G401 (cell line): ENCODE measurements around the gene AMPD2. TPM values are rescaled to one million over a fixed set of nuclear protein-coding genes. Genes with fewer than 3 reads are reported as not detected.

Source experiments
- DNase-seq: peaks from one replicate; pipeline ENCODE4 v3.0.0-alpha.2; 2015; ENCODE audit warnings: low spot score
- in situ Hi-C: cut with HindIII; loops from 2 replicates; pipeline ENCODE4 v1.10.0; 2016; ENCODE audit warnings: low sequenced_read_pairs, mixed read lengths
- total RNA-seq: library from RNA; depleted of rRNA; stranded (reverse); fragments of >200 nt; shearing (Covaris generic); gene quantifications from 2 replicates; pipeline ENCODE4 v1.2.3, GENCODE V29; 2014; rRNA removed

AMPD2 gene
- 90.0 and 101 TPM in 2 replicates for total RNA-seq

- in situ Hi-C loops: no loop called here
- DNase-seq: peak; percentile 33
Observed at GRCh38 chr1:109619576-109620400, at the start of gene AMPD2, which contains the start of gene GNAT2. Gene AMPD2 (plus strand): TSS chr1:109619837. CDS start chr1:109621176, 1,339 bp downstream. Gene GNAT2 (minus strand): TSS chr1:109619616. CDS start chr1:109612870, 6,746 bp downstream.

GRCh38 chr1:109570414-109570813 is 49.2 kb upstream of the AMPD2 start:
- in situ Hi-C loops: no loop called here
- DNase-seq: no peak

- in situ Hi-C loops: no loop called here
Observed at GRCh38 chr1:109573785-109574184, 45.9 kb upstream of the AMPD2 start.

GRCh38 chr1:109578947-109579443 is 40.6 kb upstream of the AMPD2 start:
- DNase-seq: no peak
- in situ Hi-C loops: no loop called here

More at GRCh38 chr1:109573785-109574184, 45.9 kb upstream of the AMPD2 start:
- DNase-seq: no peak

GRCh38 chr1:109579491-109579890 is 40.1 kb upstream of the AMPD2 start:
- in situ Hi-C loops: no loop called here
- peak; percentile 91 for DNase-seq

- no peak for DNase-seq
- in situ Hi-C loops: no loop called here
Observed at GRCh38 chr1:109582021-109582420, 37.6 kb upstream of the AMPD2 start.

GRCh38 chr1:109584766-109585165 is 34.9 kb upstream of the AMPD2 start:
- in situ Hi-C loops: no loop called here
- no peak for DNase-seq

- no peak for DNase-seq
- in situ Hi-C loops: no loop called here
Observed at GRCh38 chr1:109586055-109586454, 33.6 kb upstream of the AMPD2 start.

GRCh38 chr1:109589177-109589576 is 30.5 kb upstream of the AMPD2 start:
- no peak for DNase-seq
- in situ Hi-C loops: no loop called here

- DNase-seq: no peak
- in situ Hi-C loops: no loop called here
Observed at GRCh38 chr1:109589679-109590078, 30.0 kb upstream of the AMPD2 start.

GRCh38 chr1:109592916-109593315 is 26.7 kb upstream of the AMPD2 start:
- DNase-seq: no peak
- in situ Hi-C loops: no loop called here

- no peak for DNase-seq
- in situ Hi-C loops: no loop called here
Observed at GRCh38 chr1:109595531-109595930, 24.1 kb upstream of the AMPD2 start.

- in situ Hi-C loops: no loop called here
- no peak for DNase-seq
Observed at GRCh38 chr1:109598156-109598555, 21.5 kb upstream of the AMPD2 start.

- in situ Hi-C loops: no loop called here
- no peak for DNase-seq
Observed at GRCh38 chr1:109598655-109599054, 21.0 kb upstream of the AMPD2 start.

- in situ Hi-C loops: no loop called here
- DNase-seq: no peak
Observed at GRCh38 chr1:109603229-109603628, 16.4 kb upstream of the AMPD2 start.

- in situ Hi-C loops: no loop called here
- no peak for DNase-seq
Observed at GRCh38 chr1:109605381-109605780, 14.3 kb upstream of the AMPD2 start.

- in situ Hi-C loops: no loop called here
- no peak for DNase-seq
Observed at GRCh38 chr1:109609881-109610280, 9.8 kb upstream of the AMPD2 start.

GRCh38 chr1:109610609-109611307 is 8.9 kb upstream of the AMPD2 start:
- in situ Hi-C loops: no loop called here
- DNase-seq: no peak

GRCh38 chr1:109611308-109611990 is 8.2 kb upstream of the AMPD2 start:
- no peak for DNase-seq
- in situ Hi-C loops: no loop called here
